Measurements from ENCODE around the gene PPP1R13L.

DNA sequence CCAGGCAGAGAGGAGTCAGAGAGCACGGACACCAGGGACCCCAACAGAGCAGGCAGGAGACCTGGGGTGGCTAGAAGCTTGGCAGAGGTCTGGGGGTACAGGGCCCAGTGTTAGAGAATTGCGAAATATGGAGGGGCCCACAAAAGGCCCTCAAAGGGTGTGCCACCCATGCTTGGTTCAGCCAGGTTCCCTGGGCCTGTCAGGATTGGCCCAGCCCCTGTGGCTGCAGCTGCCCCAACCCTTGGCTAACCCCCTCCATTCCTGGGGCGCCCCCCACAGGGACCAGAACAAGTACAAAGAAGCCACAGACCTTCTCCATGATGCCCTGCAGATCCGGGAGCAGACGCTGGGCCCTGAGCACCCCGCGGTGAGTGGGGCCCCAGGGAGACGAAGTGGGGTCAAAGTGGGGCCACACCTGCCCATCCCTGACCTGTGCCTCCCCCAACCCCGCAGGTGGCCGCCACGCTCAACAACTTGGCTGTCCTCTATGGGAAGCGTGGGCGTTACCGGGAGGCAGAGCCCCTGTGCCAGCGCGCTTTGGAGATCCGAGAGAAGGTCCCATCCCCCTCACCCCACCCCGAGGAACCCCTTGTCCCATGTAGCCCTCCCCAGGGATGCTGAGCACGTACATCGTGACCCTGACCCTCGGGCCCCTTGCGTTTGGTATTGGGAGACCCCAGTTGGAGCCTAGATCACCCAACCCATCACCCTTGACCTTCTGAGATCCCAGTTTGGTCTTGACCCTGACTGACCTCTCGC, 56.3 kb downstream of the PPP1R13L start:
- TF ChIP-seq EZH2 (IDR thresholded peaks at IDR 0.05; ENCODE audit: insufficient read depth, poor library complexity, severe bottlenecking) (no peak), EZH2phosphoT487 (IDR thresholded peaks at IDR 0.05; ENCODE audit: insufficient read depth, low read depth) (no peak)

Measured in GM23248 (cell line).